HG03378 (cell line): Measurements from ENCODE around the gene PTCD1.

Source experiments
- ATAC-seq: cut with Tn5 transposase; IDR thresholded peaks from one replicate; pipeline ENCODE4 v1.9.1; 2021; ENCODE audit warnings: mild to moderate bottlenecking, moderate library complexity; ENCODE audit not compliant: unreplicated experiment

Gene PTCD1, protein sequence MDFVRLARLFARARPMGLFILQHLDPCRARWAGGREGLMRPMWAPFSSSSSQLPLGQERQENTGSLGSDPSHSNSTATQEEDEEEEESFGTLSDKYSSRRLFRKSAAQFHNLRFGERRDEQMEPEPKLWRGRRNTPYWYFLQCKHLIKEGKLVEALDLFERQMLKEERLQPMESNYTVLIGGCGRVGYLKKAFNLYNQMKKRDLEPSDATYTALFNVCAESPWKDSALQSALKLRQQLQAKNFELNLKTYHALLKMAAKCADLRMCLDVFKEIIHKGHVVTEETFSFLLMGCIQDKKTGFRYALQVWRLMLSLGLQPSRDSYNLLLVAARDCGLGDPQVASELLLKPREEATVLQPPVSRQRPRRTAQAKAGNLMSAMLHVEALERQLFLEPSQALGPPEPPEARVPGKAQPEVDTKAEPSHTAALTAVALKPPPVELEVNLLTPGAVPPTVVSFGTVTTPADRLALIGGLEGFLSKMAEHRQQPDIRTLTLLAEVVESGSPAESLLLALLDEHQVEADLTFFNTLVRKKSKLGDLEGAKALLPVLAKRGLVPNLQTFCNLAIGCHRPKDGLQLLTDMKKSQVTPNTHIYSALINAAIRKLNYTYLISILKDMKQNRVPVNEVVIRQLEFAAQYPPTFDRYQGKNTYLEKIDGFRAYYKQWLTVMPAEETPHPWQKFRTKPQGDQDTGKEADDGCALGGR

DNA sequence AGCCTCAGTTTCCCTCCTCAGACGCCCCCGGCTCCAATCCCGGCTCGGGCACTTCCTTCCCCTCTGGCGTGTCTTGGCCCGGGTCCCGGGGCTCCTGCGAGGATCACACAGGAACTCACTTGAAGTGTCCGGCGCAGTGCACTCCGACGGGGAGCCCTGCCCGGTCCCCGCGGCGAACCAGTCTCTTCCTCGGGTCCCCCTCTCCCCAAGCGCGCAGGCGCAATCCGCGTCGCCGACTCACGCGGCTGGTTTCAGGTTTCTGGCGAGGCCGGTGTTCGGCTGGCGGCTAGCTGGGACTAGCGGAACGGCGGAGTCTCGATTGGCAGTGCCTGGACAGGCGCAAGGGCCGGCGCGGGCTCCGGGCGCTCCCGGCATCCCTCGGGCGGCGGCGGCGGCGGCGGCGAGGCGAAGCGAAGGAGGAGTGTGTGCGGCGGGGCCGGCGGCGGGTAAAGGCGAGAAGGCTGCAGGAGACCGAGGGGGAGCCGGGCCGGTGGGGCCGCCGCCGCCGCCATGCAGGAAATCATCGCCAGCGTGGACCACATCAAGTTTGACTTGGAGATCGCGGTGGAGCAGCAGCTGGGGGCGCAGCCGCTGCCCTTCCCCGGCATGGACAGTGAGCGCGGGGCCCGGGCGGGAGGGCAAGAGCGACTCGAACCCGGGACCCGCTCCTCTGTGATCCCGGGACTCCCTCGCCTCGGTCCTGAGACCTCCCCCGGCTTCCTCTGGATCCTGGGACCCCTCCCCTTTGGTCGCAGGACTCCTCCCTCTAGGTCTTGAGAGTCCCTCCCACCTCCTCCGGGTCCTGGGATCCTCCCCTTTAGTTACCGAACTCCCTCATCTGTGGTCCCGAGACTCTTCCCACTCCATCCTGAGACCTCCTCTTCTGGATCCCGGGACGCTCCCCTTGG is at the start of gene PTCD1, which contains the start of gene CPSF4:
PTCD1 (minus strand) TSS at position 226 of the 908 bp plus-strand sequence. CDS start 3,556 bp downstream, outside the sequence.
CPSF4 (plus strand) TSS at position 371 of the 908 bp plus-strand sequence; CDS start at position 511, 140 bp downstream.
- ATAC-seq: peak; percentile 87

DNA sequence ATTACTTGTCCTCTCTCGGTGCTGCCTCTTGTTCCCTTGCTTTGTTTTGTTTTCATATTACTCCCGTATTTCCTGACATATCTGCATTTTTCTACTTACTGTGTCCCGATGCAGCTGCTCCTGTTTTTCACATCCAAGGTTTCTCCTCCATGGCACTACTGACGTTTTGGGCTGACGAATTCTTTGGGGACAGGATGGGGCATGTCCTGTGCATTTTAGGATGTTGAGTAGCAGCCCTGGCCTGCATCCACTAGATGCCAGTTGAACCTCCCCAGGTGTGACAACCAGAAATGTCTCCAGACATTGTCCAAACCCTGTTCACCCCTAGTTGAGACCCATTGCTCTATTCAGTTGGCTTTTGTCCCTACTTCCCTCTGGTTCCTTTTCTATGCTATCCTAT is 46.5 kb upstream of the PTCD1 start:
- no peak for ATAC-seq

DNA sequence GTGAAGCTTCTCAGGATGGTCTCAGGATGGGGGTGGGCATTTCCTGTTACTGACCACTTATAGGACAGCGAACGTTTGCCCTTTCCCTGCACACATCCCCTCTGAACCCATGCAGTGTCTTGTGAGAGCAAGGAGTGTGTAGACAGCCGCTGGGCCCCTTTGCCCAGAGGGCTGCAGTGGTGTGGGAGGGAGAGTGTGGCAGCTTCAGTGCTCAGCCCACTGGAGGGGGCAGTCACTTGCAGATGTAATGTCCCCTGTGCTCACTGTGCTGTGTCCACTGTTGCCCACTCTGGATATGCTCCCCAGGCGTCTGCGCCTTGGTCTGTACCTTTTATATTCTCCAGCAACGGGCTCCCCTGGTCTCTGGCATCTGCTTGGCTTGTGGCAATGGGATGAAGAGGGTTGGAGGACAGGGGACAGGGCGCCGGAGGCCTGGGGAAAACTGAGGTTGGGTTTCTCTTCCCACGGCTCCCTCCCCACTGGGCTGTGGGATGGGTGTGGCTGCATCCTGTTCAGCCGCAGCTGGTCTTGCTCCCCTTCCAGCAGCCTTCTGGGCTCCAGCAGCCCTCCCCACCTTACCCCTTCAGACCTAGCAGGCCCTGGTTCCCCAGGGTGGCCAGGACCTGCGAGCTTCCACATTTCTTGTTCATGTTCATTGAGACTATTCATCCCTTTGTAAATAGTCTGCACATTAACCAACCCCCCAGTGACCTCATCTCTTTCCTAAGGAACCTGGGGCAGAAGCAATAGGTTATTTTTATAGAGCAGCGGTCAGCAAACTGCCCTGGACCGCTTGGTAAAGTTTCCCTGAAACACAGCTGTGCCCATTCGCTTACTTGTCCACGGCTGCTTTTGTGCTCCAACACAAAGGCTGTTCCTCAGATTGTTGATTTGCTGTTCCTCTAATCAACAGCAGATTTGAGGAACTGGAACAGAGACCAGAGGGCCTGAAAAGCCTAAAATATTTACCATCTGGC is 40.2 kb upstream of the PTCD1 start:
- ATAC-seq: no peak

DNA sequence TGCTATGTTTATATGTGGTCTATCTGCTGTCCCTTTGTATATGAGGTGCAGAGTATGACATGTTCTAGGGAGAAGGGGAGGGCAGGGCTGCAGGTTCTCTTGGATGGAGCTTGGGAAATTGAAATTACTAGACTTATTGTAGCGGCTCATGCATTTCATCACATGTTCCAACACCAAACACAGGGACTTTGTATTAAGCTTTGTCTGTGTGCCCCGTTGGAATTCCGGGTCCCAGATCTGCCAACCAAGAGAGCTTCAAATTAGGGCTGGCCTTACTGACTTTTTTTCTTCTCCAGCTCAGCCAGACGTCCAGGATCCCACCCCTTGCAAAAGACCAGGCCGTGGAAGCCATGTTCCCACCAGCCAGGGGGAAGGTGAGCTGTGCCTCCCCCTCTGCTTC is 37.5 kb upstream of the PTCD1 start:
- ATAC-seq: no peak

DNA sequence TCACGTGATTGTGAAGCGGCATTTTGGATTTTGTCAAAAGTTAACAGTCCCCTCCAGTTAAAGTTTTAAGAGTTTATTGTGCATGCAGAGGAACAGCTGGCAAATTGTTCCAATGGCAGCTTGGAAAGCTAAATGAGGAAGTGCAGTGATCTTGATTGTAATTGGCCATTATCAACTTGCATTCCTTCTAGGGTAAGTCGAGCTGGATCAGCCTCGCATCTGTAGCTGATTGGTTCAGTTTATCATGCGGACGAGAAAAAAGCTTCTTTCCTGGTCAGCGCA is 34.7 kb upstream of the PTCD1 start:
- no peak for ATAC-seq

DNA sequence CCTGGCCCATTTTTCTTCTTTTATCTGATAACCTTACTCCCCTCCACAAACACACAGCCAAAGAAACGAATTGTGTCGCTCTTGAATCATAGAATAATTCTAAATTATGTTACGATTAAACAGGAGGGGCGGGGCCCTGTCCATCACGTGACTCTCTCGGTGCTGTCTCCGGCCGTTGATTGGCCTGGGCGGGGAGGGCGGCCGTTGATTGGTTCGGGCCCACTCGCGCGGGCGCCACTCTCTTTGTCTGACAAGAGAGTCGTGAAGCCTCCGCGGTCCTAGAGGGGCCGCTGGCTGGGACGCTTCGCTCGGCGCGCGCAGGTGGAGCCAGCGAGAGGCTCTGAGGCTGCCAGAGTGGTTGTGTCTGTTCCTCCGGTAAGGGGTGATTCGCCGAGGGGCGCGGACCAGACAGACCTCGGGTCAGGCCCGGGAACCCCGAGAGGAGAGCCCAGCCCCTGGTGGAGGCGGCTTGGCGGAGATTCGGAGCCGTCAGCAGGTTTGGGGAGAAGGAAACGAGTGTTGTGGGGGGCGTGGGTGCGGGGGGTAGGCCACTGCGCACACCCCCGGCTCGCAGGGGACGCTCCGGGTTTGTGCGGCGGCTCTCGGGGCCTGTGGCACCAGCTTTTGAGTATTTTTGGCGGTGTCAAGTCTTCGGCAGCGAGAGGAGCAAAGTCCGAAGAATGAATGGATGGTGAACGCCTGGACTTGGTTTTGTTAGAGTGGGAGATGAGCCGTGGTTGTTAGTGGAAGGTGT is 34.1 kb upstream of the PTCD1 start, which contains the start of gene ZNF789:
ZNF789 (plus strand) TSS at position 330 of the 754 bp plus-strand sequence. CDS start 3,567 bp downstream, outside the sequence.
- peak; percentile 65 for ATAC-seq

DNA sequence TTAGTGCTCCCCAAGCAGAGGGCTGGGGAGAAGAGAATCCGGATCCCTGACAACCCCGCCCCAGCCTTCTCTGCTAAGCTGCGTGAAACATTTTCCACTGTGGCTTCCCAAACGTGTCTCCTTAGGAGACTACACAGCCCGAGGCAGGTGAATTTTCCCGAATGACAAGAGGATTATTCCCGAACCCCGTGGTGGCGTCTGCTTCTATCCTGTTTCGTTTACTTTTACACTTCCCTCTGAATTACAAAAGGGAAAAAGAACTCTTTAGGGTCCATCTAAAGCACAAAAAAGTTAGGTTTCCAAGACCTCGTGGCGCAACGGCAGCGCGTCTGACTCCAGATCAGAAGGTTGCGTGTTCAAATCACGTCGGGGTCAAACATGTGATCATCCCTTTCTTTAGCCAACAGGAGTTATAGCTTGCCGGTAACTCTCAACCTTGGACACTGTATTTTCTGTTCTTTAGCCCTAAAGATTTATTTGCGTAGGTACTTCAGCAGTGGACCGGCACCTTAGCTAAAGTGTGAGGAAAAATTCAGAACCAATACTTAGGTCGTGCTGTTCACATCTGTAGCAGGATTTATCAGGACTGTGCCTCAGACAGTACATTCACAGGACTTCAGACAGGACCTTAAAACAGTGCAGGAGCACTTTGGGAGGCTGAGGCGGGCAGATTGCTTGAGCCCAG is 30.9 kb upstream of the PTCD1 start:
- no peak for ATAC-seq

DNA sequence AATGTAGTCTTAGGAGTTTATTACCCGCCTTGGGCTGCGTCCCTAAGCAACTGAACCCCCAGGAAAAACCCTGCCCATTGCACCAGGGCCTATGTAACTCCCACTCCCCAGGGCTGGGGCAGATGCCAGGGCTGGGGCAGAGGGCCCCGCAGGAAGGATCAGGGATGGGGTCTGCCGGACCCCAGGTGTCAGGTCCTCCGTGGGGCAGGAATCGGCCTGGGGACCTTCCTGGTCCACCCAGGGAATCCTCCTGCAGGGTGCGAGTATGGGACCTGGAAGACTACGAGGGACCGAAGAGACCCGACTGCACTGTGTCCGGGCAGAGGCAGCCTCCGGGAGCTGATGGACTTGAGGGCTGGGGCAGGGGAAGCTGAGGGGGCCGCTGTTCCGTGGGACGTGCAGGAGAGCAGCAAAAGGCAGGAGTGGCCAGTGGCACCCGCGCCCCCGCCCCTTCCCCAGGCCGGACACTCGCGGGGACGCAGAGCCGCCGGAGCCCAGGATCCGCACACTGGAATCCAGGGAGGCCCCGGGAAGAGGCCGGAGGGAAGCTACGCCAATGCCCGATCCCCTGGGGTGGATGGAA is 29.8 kb upstream of the PTCD1 start:
- ATAC-seq: no peak

DNA sequence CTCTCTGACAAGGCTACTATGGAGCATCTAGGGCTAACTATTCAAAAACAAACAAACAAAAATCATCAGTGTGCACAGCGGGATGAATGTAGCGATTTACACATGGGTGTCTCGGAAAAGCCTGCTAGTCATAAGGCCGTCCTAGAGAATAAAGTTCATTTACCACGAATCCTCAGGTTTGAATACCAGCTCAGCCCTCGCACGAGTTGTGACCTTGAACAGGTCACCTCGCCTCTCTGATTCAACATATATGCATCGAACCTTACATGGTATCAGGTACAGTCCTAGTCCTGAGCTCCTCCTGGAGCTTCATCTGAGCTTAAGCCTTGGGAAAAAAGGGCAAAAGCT is 26.8 kb upstream of the PTCD1 start:
- no peak for ATAC-seq

DNA sequence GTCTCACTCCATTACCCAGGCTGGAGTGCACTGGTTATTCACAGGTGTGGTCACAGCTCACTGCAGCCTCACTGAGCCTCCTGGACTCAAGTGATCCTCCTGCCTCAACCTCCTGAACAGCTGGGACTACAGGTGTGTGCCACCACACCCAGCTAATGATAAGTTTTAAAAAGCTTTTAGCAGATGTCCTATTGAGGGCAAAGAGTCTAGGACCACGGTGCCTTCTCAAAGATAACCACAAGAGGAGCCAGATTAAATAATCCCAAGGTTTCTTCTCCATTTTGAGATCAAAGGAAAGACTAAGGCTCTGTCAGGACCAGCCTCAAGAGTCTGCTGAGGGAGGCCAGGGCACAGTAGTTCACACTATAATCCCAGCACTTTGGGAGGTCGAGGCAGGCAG is 22.6 kb upstream of the PTCD1 start:
- ATAC-seq: no peak

DNA sequence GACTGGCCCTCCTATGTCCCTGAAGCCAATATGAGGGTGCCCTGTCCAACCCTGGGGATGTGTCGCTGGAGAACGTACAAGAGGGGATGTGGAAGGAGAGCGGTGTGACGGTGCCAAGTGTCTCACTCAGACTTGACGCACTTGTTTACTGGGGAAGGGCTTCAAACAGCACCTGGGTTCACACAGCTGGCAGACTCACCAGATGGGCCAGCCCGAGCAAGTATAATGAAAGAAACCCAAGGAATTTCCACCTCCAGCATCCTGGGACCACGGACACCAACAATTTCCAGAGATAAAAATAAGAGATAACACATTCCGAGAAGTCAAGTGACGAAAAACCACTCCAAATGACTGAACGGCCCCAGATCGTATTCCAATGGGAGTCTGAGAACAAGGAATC is 22.1 kb upstream of the PTCD1 start:
- no peak for ATAC-seq

DNA sequence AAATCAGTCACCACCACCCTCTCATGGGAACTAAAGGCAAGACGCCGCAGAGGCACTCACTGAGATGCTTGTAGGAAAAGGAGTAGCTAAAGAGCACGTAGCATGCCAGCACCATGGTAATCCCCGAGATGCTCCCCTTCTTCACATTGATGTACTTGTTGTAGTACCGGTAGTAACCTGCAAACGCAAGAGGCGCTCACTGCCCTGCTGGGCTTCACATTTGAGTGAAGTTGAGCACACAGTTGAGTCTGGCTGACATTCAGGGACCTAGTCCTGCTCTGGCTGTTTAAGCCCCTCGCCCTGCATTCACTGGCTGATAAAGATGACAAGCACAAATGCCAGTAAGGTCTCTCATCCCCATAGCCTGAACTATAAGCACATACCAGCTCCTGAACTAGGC is 20.5 kb upstream of the PTCD1 start:
- no peak for ATAC-seq

DNA sequence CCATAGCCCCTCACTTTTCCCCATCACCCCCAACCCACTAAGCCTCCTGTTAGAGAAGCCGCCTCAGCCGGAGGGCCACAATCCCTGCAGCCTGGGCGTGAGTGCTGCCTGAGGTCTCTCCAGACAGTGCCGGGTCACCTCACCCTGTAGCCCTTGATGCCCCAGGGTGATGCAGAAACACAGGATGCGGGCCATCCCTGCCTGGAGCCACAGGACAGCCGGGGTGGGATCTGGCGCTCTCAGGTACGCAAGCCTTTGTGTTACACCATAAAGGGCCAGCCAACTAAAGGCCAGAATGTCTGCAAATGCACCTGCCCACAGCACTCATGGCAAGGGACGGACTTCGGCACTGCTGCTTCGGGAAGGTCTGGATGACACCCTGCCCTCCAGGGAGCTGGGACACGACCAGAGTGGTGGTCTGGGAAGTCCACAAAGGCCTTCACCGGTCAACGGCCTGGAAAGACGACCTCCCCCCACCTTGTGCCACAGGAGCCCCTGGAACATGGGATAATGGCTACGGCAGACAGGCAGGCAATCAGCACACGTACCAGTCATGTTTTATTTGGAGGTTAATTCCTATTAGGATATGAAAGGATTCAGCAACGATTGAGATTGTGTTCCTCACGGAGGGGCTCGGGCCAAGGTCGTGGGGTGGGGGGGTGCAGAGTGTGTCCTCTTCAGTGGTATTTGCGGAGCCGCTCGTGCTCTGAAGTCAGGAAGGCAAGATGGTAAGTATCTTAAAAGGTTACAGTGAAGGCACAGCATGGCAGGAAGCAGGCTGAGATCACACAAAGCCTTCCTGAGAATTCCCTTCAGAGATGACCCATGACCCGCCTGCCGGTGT is 19.3 kb upstream of the PTCD1 start:
- ATAC-seq: no peak

DNA sequence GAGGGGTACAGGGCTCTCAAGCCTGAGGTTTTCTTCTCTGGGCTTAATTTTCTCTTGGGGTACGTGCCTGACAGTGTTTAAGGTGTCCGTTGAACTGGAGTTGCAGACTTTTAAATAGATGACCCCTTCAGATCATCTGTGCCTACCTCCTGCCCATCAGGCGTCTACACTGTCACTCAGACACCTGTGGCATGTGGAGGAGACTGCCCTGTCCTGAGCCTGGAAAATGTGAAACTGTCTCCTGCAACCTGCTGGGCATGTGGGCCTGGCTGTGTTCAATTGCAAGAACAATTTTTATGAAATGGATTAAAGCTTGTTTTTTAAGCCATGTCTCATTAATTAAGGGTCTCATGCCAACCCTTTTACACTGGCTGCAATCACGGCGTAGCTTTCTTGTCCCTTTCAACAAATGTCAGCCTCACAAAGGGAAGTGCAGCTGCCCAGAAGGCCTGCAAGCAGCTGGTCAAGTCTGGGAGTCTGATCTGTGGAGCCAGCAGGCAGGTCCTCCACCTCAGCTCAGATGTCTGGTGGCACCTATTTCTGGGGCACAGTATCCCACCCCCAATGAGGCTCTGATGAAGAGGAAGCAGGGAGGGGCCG is 18.6 kb upstream of the PTCD1 start:
- no peak for ATAC-seq

DNA sequence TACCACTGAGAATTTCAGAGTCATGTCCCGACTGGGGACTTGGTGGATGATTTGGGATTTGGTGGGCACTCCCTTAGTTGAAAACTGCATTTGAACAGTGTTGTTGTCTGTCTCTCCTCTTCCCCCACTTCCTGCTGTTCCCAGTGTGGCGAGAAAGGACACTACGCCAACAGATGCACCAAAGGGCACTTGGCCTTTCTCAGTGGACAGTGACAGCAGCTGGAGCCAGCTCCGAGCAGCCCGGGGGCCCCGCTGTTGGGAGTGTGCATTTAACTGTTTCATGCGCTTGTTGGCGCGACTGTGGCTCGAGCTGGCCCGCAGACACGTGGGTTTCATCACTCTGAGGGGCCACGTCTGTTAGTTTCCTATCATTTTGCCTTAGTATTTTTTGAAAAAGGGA is 17.7 kb upstream of the PTCD1 start:
- ATAC-seq: no peak

DNA sequence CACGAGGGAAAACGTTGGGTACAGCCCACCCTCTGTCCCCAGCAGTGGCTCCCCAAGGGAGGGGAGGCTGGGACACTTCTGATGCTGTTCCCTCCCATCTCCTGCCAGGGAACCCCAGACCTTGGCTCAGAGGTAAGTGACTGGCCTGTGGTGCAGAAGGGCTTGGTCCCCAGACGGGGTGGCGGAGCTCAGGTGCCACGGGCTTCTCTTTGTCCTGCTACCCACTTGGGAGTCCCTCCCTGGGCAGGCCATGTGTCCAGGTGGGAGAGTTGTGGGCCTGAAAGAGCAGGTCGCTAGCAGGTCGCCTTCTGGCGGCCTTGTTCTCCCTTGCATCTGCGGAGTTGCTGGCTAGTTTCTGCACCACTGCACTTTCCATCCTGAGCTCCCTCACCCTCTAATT is 17.3 kb upstream of the PTCD1 start:
- ATAC-seq: no peak

DNA sequence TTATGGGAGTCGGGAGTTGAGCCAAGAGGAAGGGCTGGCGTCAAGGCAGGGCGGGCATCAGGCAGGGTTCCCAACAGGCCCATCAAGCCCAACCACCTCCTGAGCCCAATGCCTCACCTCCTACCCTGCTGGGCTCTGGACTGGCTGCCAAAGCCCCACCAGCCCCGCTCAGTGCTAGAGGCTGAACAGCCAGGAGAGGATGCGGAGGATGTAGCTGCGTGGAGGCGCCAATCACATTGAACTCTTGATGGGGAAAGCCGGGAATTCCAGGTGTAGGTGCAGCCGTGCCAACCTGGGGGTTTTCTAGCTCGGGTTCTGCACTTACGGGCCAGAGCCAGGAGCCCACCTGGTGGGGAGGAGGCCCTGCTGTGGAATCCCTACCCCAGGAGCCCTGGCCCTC is 14.5 kb upstream of the PTCD1 start:
- ATAC-seq: no peak
